ENCODE results near the gene CIB2. TPM values are rescaled to one million over a fixed set of nuclear protein-coding genes. Genes with fewer than 3 reads are reported as not detected.
A peak's percentile ranks its signal among the peaks of the same experiment; 100 is the strongest.

Gene CIB2
- total RNA-seq, 1 experiment from 2014 or later = 5.8 TPM

GRCh38 chr15:78162038-78162437 is 30.8 kb upstream of the CIB2 start:
- Histone ChIP-seq H3K4me1 (replicated peaks; ENCODE audit: insufficient read depth) (0 out of 2 replicates have a peak, but pooled peaks cover under 1% of the 10 kb centered on the region), H3K27me3 (ENCODE audit: insufficient read depth, low read depth) (no peaks in the 10 kb centered on the region), H4K20me1 (ENCODE audit: insufficient read depth) (no peaks in the 10 kb centered on the region), H3K79me2 (ENCODE audit: low read depth) (no peaks in the 10 kb centered on the region), H3K9me3 (ENCODE audit: insufficient read depth, low read depth) (no peaks in the 10 kb centered on the region), H3K9me2 (ENCODE audit: insufficient read depth) (no peaks in the 10 kb centered on the region), H3F3A (ENCODE audit: insufficient read depth, low read depth) (no peaks in the 10 kb centered on the region), H3K36me3 (ENCODE audit: low read depth) (peaks cover 14% of the 10 kb centered on the region; the same call in 1 of the 2 replicates), H3K4me3 (no peak overlapping the region), H3K4me2 (no peak overlapping the region), H3K27ac (no peak overlapping the region), H2AFZ (no peak overlapping the region)
- intact Hi-C loops (cut with micrococcal nuclease; ENCODE audit: unreplicated experiment) = no loop called here
- POLR2A ChIA-PET (ENCODE audit: unreplicated experiment) = no interaction called here
- CTCF ChIA-PET = interaction anchor here (0.7 kb wide), 1 partner anchor 196 kb away, joined by 3 read pairs; no protein-coding TSS in a partner anchor
- no TSS peak for BruUV-seq (replicated peaks)
- TF ChIP-seq EZH2 (IDR thresholded peaks at IDR 0.05; ENCODE audit: low read depth) = no peak
- TF ChIP-seq CTCF (conservative IDR thresholded peaks at IDR 0.05) = no peak
- no peak for DNase-seq

- Histone ChIP-seq H3K9me3 (ENCODE audit: insufficient read depth, low read depth) (no peaks in the 10 kb centered on the region), H4K20me1 (ENCODE audit: insufficient read depth) (no peaks in the 10 kb centered on the region), H3K9me2 (ENCODE audit: insufficient read depth) (no peaks in the 10 kb centered on the region), H3K79me2 (ENCODE audit: low read depth) (no peaks in the 10 kb centered on the region), H3K36me3 (ENCODE audit: low read depth) (peaks cover 11% of the 10 kb centered on the region; the same call in 1 of the 2 replicates), H3K4me2 (no peak overlapping the region), H3K27me3 (ENCODE audit: insufficient read depth, low read depth) (no peaks in the 10 kb centered on the region), H2AFZ (no peak overlapping the region), H3K4me3 (no peak overlapping the region), H3K4me1 (replicated peaks; ENCODE audit: insufficient read depth) (peaks cover 13% of the 10 kb centered on the region), H3K27ac (no peak overlapping the region), H3F3A (ENCODE audit: insufficient read depth, low read depth) (0 out of 2 replicates have a peak, but pooled peaks cover 4% of the 10 kb centered on the region)
- BruUV-seq (replicated peaks) = no TSS peak
- DNase-seq = no peak
- intact Hi-C loops (cut with micrococcal nuclease; ENCODE audit: unreplicated experiment) = no loop called here
- POLR2A ChIA-PET (ENCODE audit: unreplicated experiment) = no interaction called here
- CTCF ChIA-PET = no interaction called here
- TF ChIP-seq EZH2 (IDR thresholded peaks at IDR 0.05; ENCODE audit: low read depth) = no peak
- no peak for TF ChIP-seq CTCF (conservative IDR thresholded peaks at IDR 0.05)
These were observed 28.1 kb upstream of the CIB2 start for GRCh38 chr15:78159395-78159794.

- Histone ChIP-seq H3K4me3 (no peak overlapping the region), H3K9me2 (ENCODE audit: insufficient read depth) (no peaks in the 10 kb centered on the region), H3K9me3 (ENCODE audit: insufficient read depth, low read depth) (no peaks in the 10 kb centered on the region), H3K27ac (peak overlapping the region; percentile 14; the same call in 1 of the 2 replicates), H3K36me3 (ENCODE audit: low read depth) (peaks cover 10% of the 10 kb centered on the region; the same call in 1 of the 2 replicates), H3K4me1 (replicated peaks; ENCODE audit: insufficient read depth) (peaks cover 13% of the 10 kb centered on the region), H4K20me1 (ENCODE audit: insufficient read depth) (0 out of 2 replicates have a peak, but pooled peaks cover 5% of the 10 kb centered on the region), H3K4me2 (no peak overlapping the region), H3F3A (ENCODE audit: insufficient read depth, low read depth) (0 out of 2 replicates have a peak, but pooled peaks cover 4% of the 10 kb centered on the region), H3K27me3 (ENCODE audit: insufficient read depth, low read depth) (no peaks in the 10 kb centered on the region), H3K79me2 (ENCODE audit: low read depth) (peaks cover 6% of the 10 kb centered on the region), H2AFZ (no peak overlapping the region)
- DNase-seq = no peak
- ChIA-PET CTCF (no interaction called here), POLR2A (ENCODE audit: unreplicated experiment) (interaction anchor here (0.5 to 0.6 kb wide), 2 partner anchors 38 to 1086 kb away, joined by 4 to 5 read pairs; partner anchors contain the start of gene TSPAN3)
- TF ChIP-seq CTCF (conservative IDR thresholded peaks at IDR 0.05) (no peak), EZH2 (IDR thresholded peaks at IDR 0.05; ENCODE audit: low read depth) (no peak)
- BruUV-seq (replicated peaks) = no TSS peak
- intact Hi-C loops (cut with micrococcal nuclease; ENCODE audit: unreplicated experiment) = no loop called here
These were observed 26.0 kb upstream of the CIB2 start for GRCh38 chr15:78157203-78157602.

All from PC-9 (cell line).